ENCODE data around the gene AP1S1. TPM values are rescaled to one million over a fixed set of nuclear protein-coding genes. Genes with fewer than 3 reads are reported as not detected.

AP1S1 gene
- total and polyA plus RNA-seq, 2 of the 13 experiments (the other 11 are each of a cell fraction or from before 2014, with no cell fraction given), result 57.5 to 68.1 TPM

GRCh38 chr7:101138213-101138870, 15.9 kb upstream of the AP1S1 start (continued):
- TF ChIP-seq AKNA (CRISPR knock-in tag; IDR thresholded peaks at IDR 0.05; ENCODE audit: borderline replicate concordance) (0 out of 2 replicates have a peak, but pooled peaks have one; percentile 29), ZSCAN5A (CRISPR knock-in tag; IDR thresholded peaks at IDR 0.05; ENCODE audit: borderline replicate concordance) (no peak), GATAD1 (CRISPR knock-in tag; IDR thresholded peaks at IDR 0.05) (0 out of 2 replicates have a peak, but pooled peaks have one; percentile 50), FIP1L1 (IDR thresholded peaks at IDR 0.05; ENCODE audit: borderline replicate concordance, insufficient read depth, low read depth, low read length) (no peak), HNF4G (IDR thresholded peaks at IDR 0.05; ENCODE audit: borderline replicate concordance, low read depth, low read length) (no peak), HNF4G (CRISPR knock-in tag; IDR thresholded peaks at IDR 0.05; ENCODE audit: borderline replicate concordance, low read depth) (0 out of 2 replicates have a peak, but pooled peaks have one; percentile 38), PAXIP1 (CRISPR knock-in tag; conservative IDR thresholded peaks at IDR 0.05) (peak; percentile 49; the same call in 1 of the 2 replicates), CSRNP1 (CRISPR knock-in tag; IDR thresholded peaks at IDR 0.05) (no peak), ZMYM2 (CRISPR knock-in tag; IDR thresholded peaks at IDR 0.05) (0 out of 2 replicates have a peak, but pooled peaks have one; percentile 28), CENPBD1 (CRISPR knock-in tag; IDR thresholded peaks at IDR 0.05; ENCODE audit: borderline replicate concordance, low read depth) (peak; percentile 67; the same call in 1 of the 2 replicates), MIXL1 (CRISPR knock-in tag; IDR thresholded peaks at IDR 0.05) (0 out of 2 replicates have a peak, but pooled peaks have one; percentile 63), ZNF430 (CRISPR knock-in tag; IDR thresholded peaks at IDR 0.05) (peak; percentile 89; the same call in 1 of the 2 replicates), SAFB2 (CRISPR knock-in tag; IDR thresholded peaks at IDR 0.05; ENCODE audit: borderline replicate concordance, low read depth) (peak; percentile 90), KAT8 (CRISPR knock-in tag; IDR thresholded peaks at IDR 0.05) (peak; percentile 13; the same call in 1 of the 2 replicates), NFIB (CRISPR knock-in tag; IDR thresholded peaks at IDR 0.05; ENCODE audit: borderline replicate concordance) (no peak), NFATC3 (CRISPR knock-in tag; IDR thresholded peaks at IDR 0.05) (no peak)

Measured in HepG2 (cell line).